ENCODE measurements around the gene TMEM178B.
"Not testable (repeated sequence)": the region's sequence is repeated elsewhere in the genome, so short reads cannot be mapped to it uniquely, and the experiment has no call there.

Gene TMEM178B

DNA sequence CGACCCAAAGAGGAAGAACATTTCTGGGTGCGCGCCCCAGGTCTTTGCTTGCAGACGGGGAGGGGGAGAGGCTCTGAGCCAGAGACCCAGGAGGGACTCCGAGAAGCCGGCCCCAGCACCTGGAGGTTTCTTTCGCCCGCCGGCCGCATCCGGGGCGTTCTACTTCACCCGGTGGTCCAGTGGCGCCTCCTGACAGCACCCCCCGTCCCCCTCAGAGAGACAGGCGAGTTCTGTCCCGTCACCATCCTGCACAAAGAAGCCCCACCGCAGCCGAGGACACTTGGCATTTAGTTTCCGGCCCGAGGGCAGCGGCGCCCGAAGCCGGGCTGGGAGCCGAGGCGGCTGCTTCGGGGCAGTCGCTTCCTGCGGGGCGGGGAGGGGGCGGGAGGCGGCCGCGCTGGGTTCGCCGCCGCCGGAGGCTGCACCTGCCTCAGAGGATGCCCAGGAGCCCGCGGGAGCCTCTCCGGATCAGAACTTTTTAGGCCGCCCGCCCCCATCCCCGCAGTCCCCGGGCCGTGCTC lies at the start of gene TMEM178B:
Gene TMEM178B (plus strand): TSS at position 424 of the 521 bp plus-strand sequence.
- peak; percentile 12 for DNase-seq (ENCODE audit: low spot score)

DNA sequence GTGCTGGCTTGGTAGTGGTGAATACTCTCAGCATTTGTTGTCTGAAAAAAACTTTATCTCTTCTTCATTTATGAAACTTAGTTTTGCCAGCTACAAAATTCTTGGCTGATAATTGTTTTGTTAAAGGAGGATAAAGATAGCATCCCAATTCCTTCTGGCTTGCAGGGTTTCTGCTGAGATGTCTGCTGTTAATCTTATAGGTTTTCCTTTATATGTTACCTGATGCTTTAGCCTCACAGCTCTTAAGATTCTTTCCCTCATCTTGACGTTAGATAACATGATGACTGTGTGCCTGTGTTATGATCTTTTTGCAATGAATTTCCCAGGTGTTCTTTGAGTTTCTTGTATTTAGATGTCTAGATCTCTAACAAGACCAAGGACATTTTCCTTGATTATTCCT lies 49.2 kb upstream of the TMEM178B start:
- no peak for DNase-seq (ENCODE audit: low spot score)

DNA sequence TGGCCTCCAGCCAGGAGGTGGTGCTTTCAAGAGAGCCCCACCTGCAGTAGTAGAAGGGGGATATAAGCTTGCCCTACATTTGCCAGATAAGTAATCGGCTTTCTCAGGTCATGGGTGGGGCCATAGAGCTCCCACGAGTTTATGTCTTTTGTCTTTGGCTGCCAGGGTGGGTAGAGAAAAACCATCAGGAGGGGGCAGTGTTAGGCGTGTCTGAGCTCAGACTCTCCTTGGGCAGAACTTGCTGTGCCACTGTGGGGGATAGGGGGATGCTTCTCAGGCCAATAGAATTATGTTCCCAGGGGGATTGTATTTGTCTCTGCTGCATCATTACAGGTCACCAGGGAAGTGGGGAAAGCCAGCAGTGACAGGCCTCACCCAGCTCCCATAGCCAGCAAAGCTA lies 46.8 kb upstream of the TMEM178B start:
- DNase-seq (ENCODE audit: low spot score): no peak

DNA sequence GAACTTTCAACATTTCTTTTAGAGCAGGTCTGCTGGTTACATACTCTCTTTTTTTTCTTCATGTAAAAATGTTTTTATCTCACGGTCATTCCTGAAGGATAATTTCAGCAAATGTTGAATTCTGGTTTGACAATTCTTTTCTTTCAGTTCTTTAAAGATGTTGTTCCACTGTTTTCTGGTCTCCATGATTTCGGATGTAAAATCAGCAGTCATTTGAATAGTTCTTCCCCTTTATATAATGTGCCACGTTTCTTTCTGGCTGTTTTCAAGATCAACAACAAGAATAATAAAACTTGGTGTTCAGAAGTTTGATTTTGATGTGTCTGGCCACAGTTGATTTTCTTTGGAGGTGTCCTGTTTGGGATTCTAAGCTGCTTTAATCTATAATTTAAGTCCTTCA lies 45.1 kb upstream of the TMEM178B start:
- DNase-seq (ENCODE audit: low spot score): no peak

DNA sequence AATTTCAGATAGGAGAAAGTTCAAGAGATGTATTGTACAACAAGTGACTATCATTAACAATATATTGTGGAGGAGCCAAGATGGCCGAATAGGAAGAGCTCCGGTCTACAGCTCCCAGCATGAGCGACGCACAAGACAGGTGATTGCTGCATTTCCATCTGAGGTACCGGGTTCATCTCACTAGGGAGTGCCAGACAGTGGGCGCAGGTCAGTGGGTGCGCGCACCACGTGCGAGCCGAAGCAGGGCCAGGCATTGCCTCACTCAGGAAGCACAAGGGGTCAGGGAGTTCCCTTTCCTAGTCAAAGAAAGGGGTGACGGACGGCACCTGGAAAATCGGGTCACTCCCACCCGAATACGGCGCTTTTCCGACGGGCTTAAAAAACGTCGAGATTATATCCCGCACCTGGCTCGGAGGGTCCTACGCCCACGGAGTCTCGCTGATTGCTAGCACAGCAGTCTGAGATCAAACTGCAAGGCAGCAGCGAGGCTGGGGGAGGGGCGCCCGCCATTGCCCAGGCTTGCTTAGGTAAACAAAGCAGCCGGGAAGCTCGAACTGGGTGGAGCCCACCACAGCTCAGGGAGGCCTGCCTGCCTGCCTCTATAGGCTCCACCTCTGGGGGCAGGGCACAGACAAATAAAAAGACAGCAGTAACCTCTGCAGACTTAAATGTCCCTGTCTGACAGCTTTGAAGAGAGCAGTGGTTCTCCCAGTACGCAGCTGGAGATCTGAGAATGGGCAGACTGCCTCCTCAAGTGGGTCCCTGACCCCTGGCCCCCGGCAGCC lies 41.1 kb upstream of the TMEM178B start:
- DNase-seq (ENCODE audit: low spot score): not testable (repeated sequence)

DNA sequence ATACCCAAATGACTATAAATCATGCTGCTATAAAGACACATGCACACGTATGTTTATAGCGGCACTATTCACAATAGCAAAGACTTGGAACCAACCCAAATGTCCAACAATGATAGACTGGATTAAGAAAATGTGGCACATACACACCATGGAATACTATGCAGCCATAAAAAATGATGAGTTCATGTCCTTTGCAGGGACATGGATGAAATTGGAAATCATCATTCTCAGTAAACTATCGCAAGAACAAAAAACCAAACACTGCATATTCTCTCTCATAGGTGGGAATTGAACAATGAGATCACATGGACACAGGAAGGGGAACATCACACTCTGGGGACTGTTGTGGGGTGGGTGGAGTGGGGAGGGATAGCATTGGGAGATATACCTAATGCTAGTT lies 35.8 kb upstream of the TMEM178B start:
- DNase-seq (ENCODE audit: low spot score): not testable (repeated sequence)

DNA sequence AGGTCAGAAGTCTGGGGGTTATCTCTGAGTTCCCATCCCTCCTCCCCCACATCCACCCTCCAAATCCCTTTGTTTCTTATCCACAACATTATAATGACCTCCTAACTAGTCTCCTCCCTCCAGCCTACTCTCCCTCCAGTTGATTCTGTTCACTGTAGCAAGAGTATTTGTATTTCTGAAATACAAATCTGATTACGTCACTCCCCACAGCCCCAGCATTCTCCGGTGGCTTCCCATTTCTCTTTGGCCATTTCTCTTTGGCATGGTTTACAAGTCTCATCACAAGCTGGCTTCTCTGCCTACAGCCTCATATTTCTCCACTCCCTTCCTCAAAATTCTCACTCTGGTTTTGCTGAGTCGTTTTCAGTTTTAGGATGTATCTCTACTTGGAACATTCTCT lies 34.5 kb upstream of the TMEM178B start:
- no peak for DNase-seq (ENCODE audit: low spot score)

DNA sequence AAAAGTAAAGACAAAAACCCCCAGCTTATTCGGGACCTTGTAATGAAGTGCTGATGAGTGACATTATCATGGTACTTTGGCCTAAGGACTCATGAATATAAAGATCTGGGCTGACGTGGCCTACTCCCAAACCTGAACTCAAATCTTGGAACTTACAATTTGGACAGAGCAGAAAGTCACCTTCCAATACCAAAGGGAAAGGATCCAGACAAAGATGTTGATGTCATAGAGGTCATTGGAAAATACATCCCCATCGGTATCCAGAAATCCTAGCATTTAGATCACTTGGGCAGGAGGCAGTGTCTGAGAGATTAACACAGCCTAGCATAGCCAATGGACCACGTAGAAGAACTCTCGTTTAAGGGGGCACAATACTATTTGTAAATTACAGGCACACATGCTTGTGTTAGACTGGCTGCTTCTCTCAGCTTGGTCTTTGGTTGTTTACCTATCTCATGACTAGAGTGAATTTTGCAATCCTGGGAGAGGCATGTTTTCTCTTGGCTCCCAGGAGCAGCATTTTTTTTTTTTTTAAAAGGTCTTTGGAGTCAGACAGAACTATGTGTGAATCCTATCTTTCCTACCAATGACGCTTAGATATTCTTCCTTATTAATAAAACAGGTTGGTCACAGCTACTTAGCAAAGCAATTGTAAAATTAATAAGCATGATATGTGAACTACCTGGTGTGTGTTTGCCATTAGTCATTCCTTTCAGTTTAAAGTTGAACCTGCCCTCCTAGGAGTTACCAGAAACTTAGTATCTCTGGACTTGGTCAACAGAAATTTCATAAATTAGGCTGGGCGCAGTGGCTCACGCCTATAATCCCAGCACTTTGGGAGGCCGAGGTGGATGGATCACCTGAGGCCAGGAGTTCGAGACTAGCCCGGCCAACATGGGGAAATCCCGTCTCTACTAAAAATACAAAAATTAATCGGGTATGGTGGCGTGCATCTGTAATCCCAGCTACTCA lies 31.4 kb upstream of the TMEM178B start:
- no peak for DNase-seq (ENCODE audit: low spot score)

DNA sequence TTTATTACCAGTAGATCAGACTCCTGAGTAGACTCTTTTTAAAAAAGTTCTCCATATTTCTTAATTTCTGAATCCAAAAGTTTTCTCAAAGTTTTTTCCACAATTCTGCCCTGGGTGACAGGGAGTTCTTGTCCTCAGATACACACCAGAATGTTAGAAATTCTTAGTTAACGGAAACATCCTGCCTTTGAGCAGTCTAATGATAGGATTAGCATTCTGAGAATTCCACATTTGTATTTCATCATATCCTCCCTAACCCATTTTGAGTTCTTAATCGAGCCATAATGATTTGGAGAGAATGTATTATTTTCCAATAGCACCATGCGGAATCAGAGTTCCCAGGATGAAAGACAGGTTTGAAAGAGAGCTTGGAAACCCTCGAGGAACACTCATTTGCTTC lies 30.2 kb upstream of the TMEM178B start:
- DNase-seq (ENCODE audit: low spot score): no peak

DNA sequence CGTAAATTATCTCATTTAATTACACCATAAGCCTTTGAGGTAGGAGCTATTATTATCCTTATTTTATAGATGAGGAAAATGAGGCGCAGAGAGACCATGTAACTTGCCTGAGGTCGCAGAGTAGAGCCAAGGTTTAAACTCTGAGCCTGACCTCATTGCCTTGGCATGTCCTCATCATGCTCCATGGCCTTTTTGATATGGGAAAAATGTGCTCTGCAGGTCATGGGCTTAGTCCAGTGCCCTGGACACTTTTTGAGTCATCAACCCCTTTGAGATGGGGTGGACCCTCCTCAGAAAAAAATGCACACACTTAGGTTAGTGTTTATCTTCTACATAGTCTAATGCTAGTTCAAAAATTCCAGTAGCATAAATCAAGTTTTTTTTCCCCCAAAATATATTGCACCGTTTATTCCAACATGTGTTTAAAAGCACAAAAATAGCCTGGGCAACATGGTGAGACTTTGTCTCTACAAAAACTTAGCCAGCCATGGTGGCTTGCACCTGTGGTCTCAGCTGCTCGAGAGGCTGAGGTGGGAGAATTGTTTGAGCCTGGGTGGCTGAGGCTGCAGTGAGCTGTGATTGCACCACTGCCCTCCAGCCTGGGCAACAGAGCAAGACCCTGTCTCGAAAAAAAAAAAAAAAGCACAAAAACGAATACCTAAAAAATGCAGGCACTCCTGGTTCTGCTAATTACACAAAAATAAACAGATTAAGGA lies 28.6 kb upstream of the TMEM178B start:
- no peak for DNase-seq (ENCODE audit: low spot score)

DNA sequence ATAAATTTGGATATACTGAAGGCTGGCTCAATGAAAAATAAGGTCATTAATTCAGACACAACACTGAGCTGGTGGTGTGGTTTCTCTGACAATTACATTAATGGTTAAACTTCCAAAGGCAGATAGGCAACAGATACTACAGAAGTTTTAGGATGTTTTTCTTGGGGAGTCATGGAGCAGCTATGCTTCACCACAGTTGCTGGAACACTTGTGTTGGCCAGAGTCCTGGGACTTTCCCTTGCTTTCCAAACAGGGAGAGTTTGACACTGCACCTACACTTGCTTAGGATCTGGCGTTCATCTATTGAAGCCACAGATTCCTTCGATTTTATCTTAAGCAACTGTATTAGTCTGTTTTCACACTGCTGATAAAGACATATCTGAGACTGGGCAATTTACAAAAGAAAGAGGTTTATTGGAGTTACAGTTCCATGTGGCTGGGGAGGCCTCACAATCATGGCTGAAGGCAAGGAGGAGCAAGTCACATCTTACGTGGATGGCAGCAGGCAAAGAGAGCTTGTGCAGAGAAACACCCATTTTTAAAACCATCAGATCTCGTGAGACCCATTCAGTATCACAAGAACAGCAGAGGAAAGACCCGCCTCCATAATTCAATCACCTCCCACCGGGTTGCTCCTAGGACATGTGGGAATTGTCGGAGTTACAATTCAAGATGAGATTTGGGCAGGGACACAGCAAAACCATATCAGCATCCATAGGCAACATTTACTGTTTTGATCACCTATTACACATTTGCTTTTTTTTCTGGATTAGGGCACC lies 27.8 kb upstream of the TMEM178B start:
- DNase-seq (ENCODE audit: low spot score): no peak

DNA sequence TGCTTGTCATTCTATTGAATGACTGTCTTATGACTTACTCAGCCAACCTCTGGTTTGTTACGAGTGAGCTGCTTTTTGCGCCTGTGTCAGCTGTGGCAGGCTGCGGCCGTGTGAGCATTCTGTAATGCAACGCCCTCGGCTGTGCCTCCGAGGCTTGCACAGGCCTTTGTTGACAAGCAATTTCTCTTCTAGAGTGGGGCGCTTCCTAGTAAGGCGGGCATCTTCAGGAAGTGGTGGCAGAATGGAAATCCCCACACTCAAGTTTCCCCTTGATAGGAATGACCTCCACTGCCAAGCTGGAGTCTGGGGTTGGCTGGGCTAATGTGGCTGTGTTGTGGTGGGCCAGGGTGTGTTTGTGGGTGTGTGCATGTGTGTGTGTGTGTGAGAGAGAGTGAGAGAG lies 20.2 kb upstream of the TMEM178B start:
- DNase-seq (ENCODE audit: low spot score): peak; percentile 82

DNA sequence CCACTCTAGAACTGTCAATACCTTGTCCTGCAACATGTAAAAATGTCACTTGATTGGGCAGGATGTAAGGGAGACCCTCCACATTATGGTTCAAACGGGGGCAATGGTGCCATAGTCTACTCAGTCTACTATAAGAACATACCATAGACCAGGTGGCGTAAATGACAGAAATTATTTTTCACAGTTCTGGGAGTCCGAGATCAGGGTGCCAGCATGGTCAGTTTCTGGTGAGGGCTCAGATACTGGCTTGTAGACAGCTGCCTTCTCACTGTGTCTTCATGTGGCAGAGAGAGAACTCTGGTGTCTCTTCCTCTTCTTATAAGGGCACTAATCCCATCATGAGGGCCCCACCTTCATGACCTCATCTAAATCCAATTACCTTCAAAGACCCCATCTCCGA lies 18.7 kb upstream of the TMEM178B start:
- DNase-seq (ENCODE audit: low spot score): no peak

DNA sequence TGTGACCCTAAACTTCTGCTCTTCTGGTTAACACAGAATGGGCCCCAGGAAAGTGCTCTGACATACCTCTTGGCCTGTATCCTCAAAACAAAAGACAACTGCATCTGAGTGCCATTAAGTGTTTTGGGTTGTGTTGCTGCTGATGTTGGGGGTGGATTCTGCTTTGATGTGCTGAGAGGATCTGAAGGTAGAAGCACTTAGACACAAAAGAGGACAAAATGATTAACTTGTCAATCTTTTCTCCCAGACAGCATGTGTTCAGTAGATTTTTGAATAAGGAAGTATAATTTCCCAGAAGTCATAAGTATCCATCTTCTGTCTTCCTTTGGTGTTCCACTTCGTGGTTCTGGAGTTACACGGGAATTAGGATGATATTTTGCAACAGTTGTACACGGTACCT lies 16.1 kb upstream of the TMEM178B start:
- DNase-seq (ENCODE audit: low spot score): no peak

DNA sequence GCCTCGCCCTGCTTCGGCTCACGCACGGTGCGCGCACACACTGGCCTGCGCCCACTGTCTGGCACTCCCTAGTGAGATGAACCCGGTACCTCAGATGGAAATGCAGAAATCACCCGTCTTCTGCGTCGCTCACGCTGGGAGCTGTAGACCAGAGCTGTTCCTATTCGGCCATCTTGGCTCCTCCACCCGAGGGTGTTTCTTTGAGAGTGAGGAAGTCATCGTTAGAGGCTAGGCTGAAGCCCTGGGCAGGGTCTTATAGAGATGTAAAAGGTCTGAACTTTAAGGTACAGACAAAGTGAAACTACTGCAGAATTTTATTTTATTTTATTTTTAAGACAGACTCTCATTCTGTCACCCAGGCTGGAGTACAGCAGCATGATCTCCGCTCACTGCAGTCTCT lies 6.0 kb upstream of the TMEM178B start:
- DNase-seq (ENCODE audit: low spot score): not testable (repeated sequence)

DNA sequence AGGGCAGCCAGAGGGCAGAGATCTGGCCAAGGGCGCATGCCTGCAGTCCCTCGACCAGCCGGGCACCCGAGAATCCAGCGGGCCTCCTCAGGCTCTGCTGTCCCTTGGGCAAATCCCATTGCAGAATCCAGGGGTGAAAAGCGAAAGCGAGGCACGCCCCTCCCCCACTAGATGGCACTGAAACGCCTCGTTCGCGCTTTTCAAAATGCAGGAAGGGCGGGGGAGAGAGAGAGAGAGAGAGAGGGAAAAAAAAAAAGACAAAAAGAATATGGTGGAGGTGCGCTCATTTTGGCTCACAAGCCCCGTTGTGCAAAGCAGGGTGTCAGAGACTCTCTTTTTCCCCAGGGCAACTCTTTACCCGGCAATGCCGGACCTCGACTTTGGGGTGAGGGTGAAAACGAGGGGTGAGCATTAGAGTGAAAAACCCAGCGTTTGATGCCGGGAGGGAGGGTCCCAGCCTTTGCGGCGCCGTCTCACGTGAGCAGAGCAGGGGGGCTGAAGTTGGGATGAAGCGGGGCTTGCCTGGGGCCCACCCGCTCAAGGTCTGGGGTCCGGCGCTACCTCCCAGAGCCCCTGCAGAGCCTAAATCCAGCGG lies 2.5 kb upstream of the TMEM178B start:
- peak; percentile 64 for DNase-seq (ENCODE audit: low spot score)

DNA sequence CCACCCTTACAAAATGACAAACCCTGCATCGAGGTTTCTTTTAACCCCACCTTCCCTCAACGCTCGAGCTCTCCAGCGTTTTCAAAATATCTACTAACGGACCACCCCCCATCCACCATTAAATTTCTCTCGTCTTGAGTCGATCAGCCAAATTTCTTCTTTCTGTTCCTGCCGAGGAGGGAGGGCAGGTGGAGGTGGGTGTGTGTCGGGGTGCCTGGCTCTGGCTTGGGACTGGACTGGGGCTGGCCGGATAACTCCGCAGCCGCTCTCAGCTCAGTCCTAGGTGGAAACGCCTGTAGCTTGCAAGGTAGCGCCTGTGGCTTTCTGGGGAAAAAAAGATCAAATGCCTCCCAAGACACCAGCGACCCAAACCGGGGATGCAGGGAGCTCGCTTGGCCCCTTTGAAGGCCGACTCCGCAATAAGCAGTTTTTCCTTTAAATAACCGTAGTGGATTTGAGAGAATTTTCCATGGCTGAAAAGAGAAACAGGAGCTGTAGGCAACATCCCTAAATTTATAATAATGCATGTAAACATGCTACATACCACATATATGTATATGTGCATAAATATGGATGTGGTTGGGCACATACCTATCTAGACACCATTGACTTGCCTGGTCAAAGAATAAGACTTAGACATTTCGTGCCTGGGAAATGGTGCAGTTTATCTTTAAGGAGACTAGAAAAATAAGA lies 1.9 kb upstream of the TMEM178B start:
- DNase-seq (ENCODE audit: low spot score): no peak

DNA sequence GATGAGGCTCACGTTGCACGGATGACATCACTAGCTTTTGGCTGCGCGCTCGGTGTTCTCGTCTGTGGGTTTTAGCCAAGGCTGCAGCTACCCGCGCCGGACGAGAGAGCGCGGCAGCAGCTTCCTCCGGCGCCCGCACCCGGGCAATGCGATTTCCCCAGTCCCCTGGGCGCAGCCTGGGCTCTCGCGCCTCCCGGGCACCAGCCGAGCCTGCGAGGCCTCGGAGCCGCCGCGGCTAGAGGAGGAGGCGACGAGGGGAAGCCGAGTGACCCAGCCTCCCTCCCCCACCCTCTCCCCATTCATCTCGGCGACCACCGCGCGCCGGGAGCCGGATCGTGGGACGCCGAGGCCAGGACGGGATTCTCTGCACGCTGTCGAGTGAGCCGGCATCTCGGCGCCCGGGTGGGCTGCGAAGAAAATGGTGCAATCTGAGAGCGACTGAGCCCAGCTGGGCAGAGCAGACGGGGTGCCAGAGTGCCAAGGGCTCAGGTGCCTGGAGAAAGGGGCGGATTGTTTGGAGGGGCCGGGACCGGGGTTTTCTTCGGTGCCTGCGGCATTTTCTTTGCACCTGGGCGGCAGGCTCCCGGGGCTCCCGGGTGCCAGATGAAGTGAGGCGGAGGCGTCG lies 1.2 kb upstream of the TMEM178B start:
- DNase-seq (ENCODE audit: low spot score): peak; percentile 52

DNA sequence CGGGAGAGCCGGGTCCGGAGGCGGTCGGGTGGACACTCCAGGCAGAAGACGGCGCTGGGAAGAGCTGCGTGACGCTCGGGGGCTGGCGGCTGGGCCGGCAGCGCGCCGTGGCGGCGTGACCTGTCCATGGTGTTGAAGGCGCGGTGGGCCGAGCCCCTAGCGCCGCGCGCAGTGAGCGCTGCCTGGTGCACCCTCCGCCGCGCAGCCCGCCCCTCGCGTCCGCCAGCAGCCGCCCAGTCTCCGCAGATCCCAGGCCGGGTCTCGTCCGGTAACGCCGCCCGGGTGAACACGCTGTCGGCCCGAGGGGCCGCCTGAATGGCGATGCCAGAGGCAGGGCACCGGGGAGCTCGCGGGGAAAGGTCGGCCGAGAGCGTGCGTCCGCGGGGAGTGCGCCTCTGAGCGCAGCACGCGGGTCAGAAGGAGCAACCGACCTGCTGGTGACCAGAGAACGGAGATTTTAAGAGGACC lies 657 bp upstream of the TMEM178B start:
- peak; percentile 17 for DNase-seq (ENCODE audit: low spot score)

All from activated CD4-positive, alpha-beta T cell treated with anti-CD3 and anti-CD28 coated beads, Interleukin-2, Interleukin-4, amounts not matched to agents 100 ng/mL and 50 ng/mL, durations not matched to agents 16 hours and 8 hours (primary cell).